Transverse colon (tissue), 3 donors: Measurements from ENCODE around the gene VIPAS39.
A peak's percentile ranks its signal among the peaks of the same experiment; 100 is the strongest.

ENCODE experiments used
- CTCF ChIP-seq, 5 experiments: fragments of 200-600 bp in 3 of 5; fragments of 450-650 bp in 2 of 5; sonication (generic) in 3 of 5; IDR thresholded peaks; 1 replicate in 2 of 5; 2 replicates in 3 of 5; pipeline ENCODE4 v1.5.1; 2016 to 2017; ENCODE audit warnings: antibody characterized with exemption in 5 of 5, inconsistent platforms in 3 of 5, mild to moderate bottlenecking in 2 of 5, moderate library complexity in 1 of 5
- POLR2A ChIP-seq: fragments of 450-650 bp; IDR thresholded peaks from one replicate; pipeline ENCODE4 v1.6.1; 2016; ENCODE audit warnings: antibody characterized with exemption, mild to moderate bottlenecking, moderate library complexity

GRCh38 chr14:77470224-77470870 lies 12.9 kb upstream of the VIPAS39 start:
- TF ChIP-seq CTCF (IDR thresholded peaks at IDR 0.05) = no peak
- TF ChIP-seq POLR2A = peak; percentile 13
